DND-41 (cell line): ENCODE measurements around the gene TTC23.

Source experiments
- CTCF ChIP-seq: IDR thresholded peaks from 2 replicates; pipeline ENCODE4 v1.5.1; 2012; ENCODE audit warnings: borderline replicate concordance, low read length, moderate library complexity, mild to moderate bottlenecking; ENCODE audit not compliant: poor library complexity, severe bottlenecking; ENCODE audit errors: extremely low read depth
- EZH2 ChIP-seq: IDR thresholded peaks from 3 replicates; pipeline ENCODE4 v1.6.1; 2012; ENCODE audit warnings: borderline replicate concordance, low read depth, mild to moderate bottlenecking, moderate library complexity, low read length, inconsistent platforms; ENCODE audit not compliant: severe bottlenecking

DNA sequence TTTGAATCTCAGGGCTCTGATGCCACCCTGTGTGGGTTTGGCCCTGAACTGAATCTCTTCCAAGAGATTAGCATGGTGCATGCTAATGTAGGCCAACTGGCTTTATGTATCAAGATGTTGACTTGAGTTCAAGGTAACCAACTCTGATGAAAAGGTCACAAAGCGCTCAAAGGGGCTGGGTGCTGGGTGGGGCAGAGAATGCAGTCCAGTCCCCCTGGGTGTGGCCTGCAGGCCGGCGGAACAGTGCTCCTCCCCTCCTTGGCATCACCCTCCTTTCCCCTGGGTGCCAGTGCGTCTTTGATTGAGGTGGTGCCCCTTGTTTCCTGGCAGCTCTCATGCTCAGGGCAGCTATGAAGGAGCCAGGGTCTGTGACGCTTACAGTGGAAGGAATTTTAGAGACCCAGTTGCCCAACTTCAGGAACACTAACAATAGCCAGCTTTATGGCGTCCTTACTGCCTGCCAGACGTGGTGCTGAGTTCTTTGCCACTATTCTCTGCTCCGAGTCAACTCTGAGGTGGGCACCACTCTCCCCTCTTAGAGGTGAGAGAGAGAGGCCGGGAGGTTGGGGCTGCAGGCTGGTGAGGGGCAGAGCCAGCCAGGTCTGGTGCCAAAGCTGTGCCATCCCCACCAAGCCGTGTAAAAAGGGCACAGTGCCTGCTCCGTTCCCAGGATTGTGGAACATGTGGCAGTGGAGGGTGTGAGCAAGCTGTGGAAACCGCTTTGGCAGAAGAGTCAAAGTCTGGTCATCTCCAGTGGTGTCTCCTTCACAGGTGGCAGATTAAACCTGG is 134.7 kb downstream of the TTC23 start:
- no peak for TF ChIP-seq EZH2
- TF ChIP-seq CTCF = no peak
